COR-L47 (cell line): ENCODE measurements around the gene HMGXB3.

ENCODE experiments used
- DNase-seq: peaks from one replicate; lab custom pipeline; 2025; lab: John Stamatoyannopoulos, UW

The HMGXB3 gene

GRCh38 chr5:150052956-150053712 lies 52.6 kb downstream of the HMGXB3 start:
- no peak for DNase-seq

- no peak for DNase-seq
Observed at GRCh38 chr5:150053713-150054392, 53.3 kb downstream of the HMGXB3 start.

DNA sequence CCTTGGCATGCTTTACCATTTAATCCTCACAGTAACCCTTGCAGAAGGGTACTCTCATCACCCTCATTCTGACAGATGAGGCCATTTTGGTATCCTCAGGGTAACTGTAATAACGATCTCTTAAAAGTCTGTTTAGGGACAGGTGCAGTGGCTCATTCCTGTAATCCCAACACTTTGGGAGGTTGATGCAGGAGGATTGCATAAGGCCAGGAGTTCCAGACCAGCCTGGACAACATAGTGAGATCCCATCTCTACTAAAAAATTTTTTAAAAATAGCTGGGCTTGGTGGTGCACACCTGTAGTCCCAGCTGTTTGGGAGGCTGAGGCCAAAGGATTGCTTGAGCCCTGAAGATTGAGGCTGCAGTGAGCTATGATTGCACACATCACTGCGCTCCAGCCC lies 54.0 kb downstream of the HMGXB3 start:
- DNase-seq = no peak

GRCh38 chr5:150055326-150056074 lies 55.0 kb downstream of the HMGXB3 start:
- no peak for DNase-seq

GRCh38 chr5:150056075-150056443 lies 55.5 kb downstream of the HMGXB3 start:
- DNase-seq = no peak

- no peak for DNase-seq
Observed at GRCh38 chr5:150057052-150057451, 56.5 kb downstream of the HMGXB3 start.

DNA sequence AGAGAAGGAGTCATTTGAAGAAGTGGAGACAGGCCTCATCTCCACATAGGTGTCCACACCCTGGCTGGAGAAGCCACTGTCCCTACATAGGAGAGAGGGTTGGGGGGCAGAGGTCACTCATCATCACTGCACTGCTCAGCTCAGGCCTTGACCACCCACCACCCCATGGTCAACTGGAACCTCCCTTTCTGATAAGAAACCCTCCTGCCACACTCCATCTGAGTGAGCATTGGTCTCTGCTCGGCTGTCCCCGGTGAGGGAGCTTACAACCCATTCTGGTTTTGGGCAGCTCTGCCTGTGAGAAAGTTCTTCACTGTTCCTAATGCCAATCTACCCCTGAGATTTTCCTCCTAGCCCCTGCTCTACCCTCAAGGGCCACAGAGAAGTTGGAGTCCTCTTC lies 57.0 kb downstream of the HMGXB3 start:
- no peak for DNase-seq

GRCh38 chr5:150057996-150058395 lies 57.5 kb downstream of the HMGXB3 start:
- no peak for DNase-seq

- DNase-seq = no peak
Observed at GRCh38 chr5:150058480-150059126, 58.1 kb downstream of the HMGXB3 start.

DNA sequence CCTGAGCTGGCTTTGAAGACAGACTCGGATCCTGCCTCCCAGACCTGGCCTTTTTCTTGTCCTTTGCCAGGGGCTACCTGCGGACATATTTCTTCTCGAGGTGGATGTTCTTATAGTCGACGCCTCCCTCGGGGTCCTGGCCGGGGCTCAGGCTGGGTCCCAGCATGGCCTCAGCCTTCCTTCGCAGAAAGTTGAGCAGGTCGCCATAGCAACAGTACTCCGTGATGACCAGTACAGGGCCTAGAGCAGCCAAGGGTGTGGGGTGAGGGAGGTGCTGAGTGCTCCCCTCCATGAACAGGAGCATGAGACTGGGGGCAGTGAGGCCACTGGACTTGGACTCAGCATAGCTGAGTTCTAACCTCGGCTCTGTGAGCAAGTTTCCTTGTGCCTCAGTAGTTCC lies 59.1 kb downstream of the HMGXB3 start:
- no peak for DNase-seq

DNA sequence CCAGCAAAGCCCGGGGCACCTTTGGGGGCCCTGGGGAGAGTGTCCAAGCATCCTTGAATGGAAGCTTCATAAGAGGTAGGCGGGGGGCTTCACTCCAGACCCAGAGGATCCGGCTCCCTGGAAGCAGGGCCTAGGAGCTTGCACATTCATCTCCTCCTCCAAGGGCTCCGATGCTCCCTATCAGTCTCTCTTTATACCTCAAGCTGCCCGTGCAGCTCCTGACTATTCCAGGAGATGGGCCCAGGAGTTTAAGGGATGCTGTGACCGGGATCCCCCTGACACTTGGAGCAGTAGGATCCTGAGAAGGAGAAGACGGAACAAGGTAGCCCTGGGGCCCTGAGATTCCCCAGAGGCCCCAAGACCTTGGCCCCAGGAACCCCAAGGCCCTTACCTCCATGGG lies 59.9 kb downstream of the HMGXB3 start:
- no peak for DNase-seq

DNA sequence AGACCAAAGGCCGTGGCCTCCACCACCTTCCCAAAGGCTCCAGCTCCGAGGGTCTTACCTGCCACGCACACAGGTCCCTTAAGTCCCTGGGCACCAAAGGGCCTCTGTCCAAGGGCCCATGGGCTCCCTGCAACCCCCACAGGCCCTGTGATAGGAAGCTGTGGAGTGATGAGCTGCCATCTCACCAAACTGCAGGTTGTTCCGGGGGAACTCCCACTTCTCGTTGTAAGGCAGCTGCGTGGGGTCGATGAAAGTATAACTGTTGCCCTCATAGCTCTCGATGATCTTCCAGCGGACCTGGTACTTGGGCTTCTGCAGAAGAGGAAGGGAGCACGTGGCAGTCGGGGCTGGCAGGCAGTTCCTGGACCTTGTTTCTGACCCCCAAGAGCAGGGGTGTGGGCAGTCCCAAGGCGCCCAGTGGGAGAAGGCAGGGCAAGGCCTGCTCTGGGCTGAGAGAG lies 61.0 kb downstream of the HMGXB3 start:
- no peak for DNase-seq

DNA sequence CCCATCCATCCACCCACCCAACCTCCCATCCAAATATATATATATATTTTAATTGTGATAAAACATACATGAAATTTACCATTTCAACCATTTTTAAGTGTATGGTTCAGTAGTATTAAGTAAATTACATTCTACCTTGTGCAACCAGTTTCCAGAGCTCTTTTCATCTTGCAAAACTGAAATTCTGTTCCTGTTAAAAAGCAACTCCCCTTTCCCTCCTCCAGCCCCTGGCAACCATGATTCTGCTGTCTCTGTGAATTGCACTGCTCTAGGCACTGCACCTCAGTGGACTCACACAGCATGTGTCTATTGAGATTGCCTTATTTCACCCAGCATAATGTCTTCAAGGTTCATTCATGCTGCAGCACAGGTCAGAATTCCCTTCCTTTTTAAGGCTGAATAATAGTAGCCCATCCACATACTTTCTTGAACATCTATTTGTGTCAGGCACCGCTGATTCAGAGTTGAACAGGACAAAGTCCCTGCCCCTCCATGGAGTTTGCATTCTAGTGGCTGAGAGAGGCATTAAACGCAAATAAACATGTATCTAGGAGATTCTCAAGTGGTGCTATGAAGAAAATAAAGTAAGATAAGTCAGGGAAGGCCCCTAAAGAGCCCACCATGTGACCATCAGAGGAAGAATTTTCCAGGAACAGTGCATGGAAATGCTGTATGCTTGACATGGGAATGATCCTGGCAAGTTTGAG lies 61.8 kb downstream of the HMGXB3 start:
- DNase-seq = no peak

GRCh38 chr5:150063638-150064037 lies 63.1 kb downstream of the HMGXB3 start:
- no peak for DNase-seq

DNA sequence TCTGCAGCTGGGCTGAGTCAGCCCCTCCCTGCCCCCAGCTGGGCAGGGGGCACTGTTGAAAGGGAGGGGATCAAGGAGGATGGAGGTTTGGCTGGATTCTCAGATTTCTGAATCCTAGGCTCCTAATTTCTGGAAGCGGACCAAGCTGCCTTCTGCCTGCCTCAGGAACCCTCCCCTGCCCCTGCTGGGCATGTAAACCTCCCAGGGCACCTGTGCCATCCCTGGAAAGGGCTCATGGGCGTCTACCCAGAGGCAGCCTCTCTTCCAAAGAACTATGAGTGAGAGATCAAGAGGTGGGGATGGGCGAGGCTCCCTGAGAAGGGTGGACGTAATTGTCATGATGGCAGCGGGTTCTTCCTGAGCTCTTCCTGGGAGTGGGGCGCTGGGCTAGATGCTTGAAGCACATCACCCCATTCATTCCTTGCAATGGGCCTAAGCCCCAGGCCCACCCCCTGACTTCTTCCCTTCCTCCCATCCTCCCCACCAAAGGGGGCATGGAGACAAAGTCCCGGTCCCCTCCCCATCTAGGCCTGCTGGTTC lies 64.2 kb downstream of the HMGXB3 start:
- DNase-seq = peak; percentile 73

DNA sequence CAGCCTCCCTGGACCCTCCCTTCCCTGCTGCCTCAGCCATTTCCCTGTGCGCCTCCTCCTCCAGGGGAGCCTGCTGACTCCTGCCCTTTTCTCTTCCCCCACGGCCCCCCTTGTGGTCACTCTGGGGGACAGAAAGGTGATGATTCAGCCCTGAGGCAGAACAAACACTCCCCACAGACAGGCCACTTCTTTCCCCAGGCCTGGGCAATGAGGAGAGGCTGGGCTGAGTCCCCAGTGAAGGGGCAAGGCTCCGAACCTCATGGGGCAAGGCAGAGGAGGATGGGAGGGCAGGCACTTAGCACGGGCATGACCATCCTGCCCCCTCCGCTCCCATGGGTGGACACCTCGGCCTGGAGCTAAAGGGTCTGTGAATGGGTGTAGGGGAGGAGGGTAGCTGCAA lies 64.8 kb downstream of the HMGXB3 start:
- no peak for DNase-seq

GRCh38 chr5:150065886-150066285 lies 65.3 kb downstream of the HMGXB3 start:
- no peak for DNase-seq

DNA sequence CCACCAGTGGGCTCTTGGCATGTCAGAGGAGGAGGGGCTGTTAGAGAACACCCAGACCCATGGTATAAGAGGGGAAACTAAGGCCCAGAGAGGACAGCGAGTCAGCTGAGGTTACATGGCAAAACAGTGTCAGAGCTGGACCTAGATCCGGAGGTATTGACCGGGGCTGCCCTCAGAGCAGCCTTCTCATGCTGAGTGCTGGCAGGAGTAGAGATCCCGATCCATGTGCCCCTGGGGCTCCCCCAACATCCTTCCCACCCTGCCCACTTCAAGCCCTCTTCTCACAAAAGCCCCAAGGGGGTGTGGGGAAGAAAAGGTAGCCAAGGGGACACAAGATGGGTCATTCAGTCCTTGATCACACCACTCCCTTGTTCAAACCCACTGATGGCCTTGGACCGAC lies 65.9 kb downstream of the HMGXB3 start:
- DNase-seq = no peak

- DNase-seq = no peak
Observed at GRCh38 chr5:150066901-150067396, 66.4 kb downstream of the HMGXB3 start.

GRCh38 chr5:150067405-150067960 lies 66.9 kb downstream of the HMGXB3 start:
- DNase-seq = no peak

- no peak for DNase-seq
Observed at GRCh38 chr5:150068071-150068470, 67.5 kb downstream of the HMGXB3 start.
